Common myeloid progenitor, CD34-positive (primary cell): ENCODE measurements around the gene ZBTB38.

Experiments used
- CTCF ChIA-PET: fragments of 350-600 bp; sonication (Branson Sonifier 250); formaldehyde crosslinking; loops from one replicate; lab custom pipeline; 2021; ENCODE audit warnings: antibody characterized with exemption; lab: Charles Lee
- POLR2A ChIA-PET: fragments of 350-600 bp; sonication (Branson Sonifier 250); formaldehyde crosslinking; loops from one replicate; lab custom pipeline; 2021; ENCODE audit warnings: antibody characterized with exemption; lab: Charles Lee
- DNase-seq, 3 donors: peaks; one replicate each; pipeline versions ENCODE4 v3.0.0 to v3.0.0-alpha.2; 2013
- H3K27ac ChIP-seq, 2 experiments: 1 replicate in 1 of 2; 2 replicates in 1 of 2; pipeline ENCODE4 v1.7.0; 2013; ENCODE audit warnings: inconsistent platforms in 2 of 2, low read length in 2 of 2, mild to moderate bottlenecking in 2 of 2, low read depth in 1 of 2, moderate library complexity in 1 of 2; ENCODE audit not compliant: severe bottlenecking in 2 of 2, insufficient read depth in 1 of 2, poor library complexity in 1 of 2
- H3K27me3 ChIP-seq, 5 experiments: replicated peaks in 2 of 5; 1 replicate in 3 of 5; 2 replicates in 2 of 5; pipeline versions ENCODE4 v1.6.1 to v1.7.0; 2013; ENCODE audit warnings: low read length in 4 of 5, mild to moderate bottlenecking in 2 of 5, moderate library complexity in 2 of 5, inconsistent platforms in 1 of 5; ENCODE audit not compliant: insufficient read depth in 5 of 5, control insufficient read depth in 4 of 5
- H3K36me3 ChIP-seq, 4 experiments: 1 replicate in 2 of 4; 2 replicates in 2 of 4; pipeline versions ENCODE4 v1.6.1 to v1.7.0; 2013; ENCODE audit warnings: low read length in 3 of 4, control low read depth in 1 of 4, mild to moderate bottlenecking in 1 of 4; ENCODE audit not compliant: control insufficient read depth in 4 of 4, insufficient read depth in 4 of 4
- H3K4me1 ChIP-seq, 4 experiments: 1 replicate in 3 of 4; 2 replicates in 1 of 4; pipeline versions ENCODE4 v1.6.1 to v1.7.1; 2013; ENCODE audit warnings: low read length in 3 of 4, mild to moderate bottlenecking in 3 of 4, control low read depth in 1 of 4, inconsistent platforms in 1 of 4, moderate library complexity in 1 of 4; ENCODE audit not compliant: control insufficient read depth in 4 of 4, insufficient read depth in 4 of 4; ENCODE audit errors: control extremely low read depth in 1 of 4
- H3K4me3 ChIP-seq, 7 experiments: 1 replicate in 4 of 7; 2 replicates in 3 of 7; pipeline versions ENCODE4 v1.5.1 to v1.7.0; 2013; ENCODE audit warnings: mild to moderate bottlenecking in 7 of 7, low read length in 6 of 7, moderate library complexity in 6 of 7, inconsistent platforms in 2 of 7, low read depth in 2 of 7, control low read depth in 1 of 7; ENCODE audit not compliant: insufficient read depth in 4 of 7, control insufficient read depth in 1 of 7; ENCODE audit errors: extremely low read depth in 1 of 7
- H3K9me3 ChIP-seq, 5 experiments: 1 replicate in 4 of 5; 2 replicates in 1 of 5; pipeline versions ENCODE4 v1.6.1 to v1.7.1; 2013; ENCODE audit warnings: low read length in 4 of 5, mild to moderate bottlenecking in 2 of 5, inconsistent platforms in 1 of 5, low read depth in 1 of 5, moderate library complexity in 1 of 5; ENCODE audit not compliant: control insufficient read depth in 4 of 5, insufficient read depth in 2 of 5; ENCODE audit errors: control extremely low read depth in 1 of 5
- WGBS: methylation state at CpG from one replicate; pipeline ENCODE4 v1.1.5; 2013; ENCODE audit not compliant: insufficient coverage; 5-methylcytosine and 5-hydroxymethylcytosine counted together

ZBTB38 gene

GRCh38 chr3:141388823-141389621, 20.7 kb downstream of the ZBTB38 start:
- no peak overlapping the region for H3K4me3 ChIP-seq
- WGBS = 100% methylated on average over 2 of the region's 6 CpGs
- H3K36me3 ChIP-seq = no peaks in the 10 kb centered on the region
- DNase-seq = no peak
- ChIA-PET CTCF (interaction anchor here (0.6 to 2.7 kb wide), 6 partner anchors 8 to 59 kb away, joined by 3 to 7 read pairs (median 3); no protein-coding TSS in a partner anchor), POLR2A (no interaction called here)
- H3K27me3 ChIP-seq = no peaks in the 10 kb centered on the region
- H3K4me1 ChIP-seq = no peaks in the 10 kb centered on the region
- no peak overlapping the region for H3K27ac ChIP-seq
- H3K9me3 ChIP-seq = no peaks in the 10 kb centered on the region

GRCh38 chr3:141389703-141390102, 21.4 kb downstream of the ZBTB38 start:
- Histone ChIP-seq H3K27me3 (no peaks in the 10 kb centered on the region), H3K9me3 (no peaks in the 10 kb centered on the region), H3K4me1 (no peaks in the 10 kb centered on the region), H3K4me3 (no peak overlapping the region), H3K36me3 (no peaks in the 10 kb centered on the region), H3K27ac (no peak overlapping the region)
- ChIA-PET CTCF (interaction anchor here (0.7 kb wide), 1 partner anchor 59 kb away, joined by 3 read pairs; no protein-coding TSS in a partner anchor), POLR2A (no interaction called here)
- DNase-seq = no peak
- 100% methylated on average over 2 of the region's 5 CpGs for WGBS

GRCh38 chr3:141390747-141391146, 22.4 kb downstream of the ZBTB38 start:
- H3K27ac ChIP-seq = no peak overlapping the region
- ChIA-PET CTCF (no interaction called here), POLR2A (no interaction called here)
- no peaks in the 10 kb centered on the region for H3K9me3 ChIP-seq
- DNase-seq = no peak
- H3K27me3 ChIP-seq = no peaks in the 10 kb centered on the region
- WGBS = 95% methylated on average over 4 of the region's 5 CpGs
- no peaks in the 10 kb centered on the region for H3K36me3 ChIP-seq
- H3K4me1 ChIP-seq = no peaks in the 10 kb centered on the region
- no peak overlapping the region for H3K4me3 ChIP-seq

- Histone ChIP-seq H3K9me3 (peaks cover 0 to 3% (median 0%) of the 10 kb centered on the region in 5 experiments), H3K36me3 (no peaks in the 10 kb centered on the region), H3K27ac (no peak overlapping the region), H3K4me1 (no peaks in the 10 kb centered on the region), H3K4me3 (no peak overlapping the region), H3K27me3 (no peaks in the 10 kb centered on the region)
- no peak for DNase-seq
- ChIA-PET POLR2A (no interaction called here), CTCF (interaction anchor here (0.9 kb wide), 2 partner anchors 69 to 104 kb away, joined by 3 to 4 read pairs; no protein-coding TSS in a partner anchor)
- 100% methylated on average over 3 of the region's 4 CpGs for WGBS
Measured at GRCh38 chr3:141391298-141391990, 23.1 kb downstream of the ZBTB38 start.

GRCh38 chr3:141391991-141392316, 23.6 kb downstream of the ZBTB38 start:
- Histone ChIP-seq H3K36me3 (no peaks in the 10 kb centered on the region), H3K27ac (no peak overlapping the region), H3K9me3 (peaks cover 0 to 8% (median 0%) of the 10 kb centered on the region in 5 experiments), H3K4me1 (no peaks in the 10 kb centered on the region), H3K27me3 (no peaks in the 10 kb centered on the region), H3K4me3 (no peak overlapping the region)
- DNase-seq = no peak
- ChIA-PET CTCF (interaction anchor here (0.9 kb wide), 2 partner anchors 68 to 104 kb away, joined by 3 to 4 read pairs; no protein-coding TSS in a partner anchor), POLR2A (no interaction called here)
- WGBS = 100% methylated on average over 3 of the region's 4 CpGs

GRCh38 chr3:141392416-141392815, 24.1 kb downstream of the ZBTB38 start:
- no peaks in the 10 kb centered on the region for H3K27me3 ChIP-seq
- no peak overlapping the region for H3K4me3 ChIP-seq
- H3K27ac ChIP-seq = no peak overlapping the region
- ChIA-PET CTCF (interaction anchor here (0.9 kb wide), 1 partner anchor 105 kb away, joined by 3 read pairs; no protein-coding TSS in a partner anchor), POLR2A (no interaction called here)
- no peaks in the 10 kb centered on the region for H3K36me3 ChIP-seq
- no peak for DNase-seq
- H3K4me1 ChIP-seq = no peaks in the 10 kb centered on the region
- 100% methylated on average over 5 of the region's 5 CpGs for WGBS
- H3K9me3 ChIP-seq = peaks cover 0 to 12% (median 3%) of the 10 kb centered on the region in 5 experiments
